Stimulated activated CD4-positive, alpha-beta T cell treated with anti-CD3 and anti-CD28 coated beads, TNF-alpha, amount 100 ng/mL, for 24 hours (primary cell): Measurements from ENCODE around the gene U2AF1L4.
A peak's percentile ranks its signal among the peaks of the same experiment; 100 is the strongest.
"Not testable (repeated sequence)": the region's sequence is repeated elsewhere in the genome, so short reads cannot be mapped to it uniquely, and the experiment has no call there.

Experiments used
- DNase-seq, 3 experiments: peaks; one replicate each; pipeline ENCODE4 v3.0.0-alpha.2; 2020; ENCODE audit warnings: low read depth in 3 of 3

The U2AF1L4 gene

DNA sequence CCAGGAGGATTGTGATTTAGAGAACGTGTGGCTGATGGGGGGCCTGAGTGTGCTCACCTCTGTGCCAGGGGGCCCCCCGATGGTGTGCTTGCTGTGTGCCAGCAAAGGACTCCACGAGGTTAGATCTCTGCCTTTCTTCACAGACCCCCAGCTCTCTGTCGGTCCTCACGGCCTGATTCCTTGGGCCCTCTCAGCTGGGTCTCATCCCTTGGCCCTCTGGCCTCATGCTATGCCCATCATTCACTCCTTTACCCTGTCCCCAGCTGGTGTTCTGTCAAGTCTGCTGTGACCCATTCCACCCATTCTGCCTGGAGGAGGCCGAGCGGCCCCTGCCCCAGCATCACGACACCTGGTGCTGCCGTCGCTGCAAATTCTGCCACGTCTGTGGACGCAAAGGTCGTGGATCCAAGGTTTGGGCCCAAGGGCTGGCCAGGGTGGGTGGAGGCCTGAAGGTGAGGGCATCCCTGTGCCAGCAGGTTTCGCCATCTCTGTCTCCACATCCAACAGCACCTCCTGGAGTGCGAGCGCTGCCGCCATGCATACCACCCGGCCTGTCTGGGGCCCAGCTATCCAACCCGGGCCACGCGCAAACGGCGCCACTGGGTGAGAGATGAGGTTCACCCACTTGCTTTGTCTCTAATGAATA lies 19.9 kb downstream of the U2AF1L4 start:
- DNase-seq = no peak

- DNase-seq = no peak
Observed at GRCh38 chr19:35724560-35724959, 20.7 kb downstream of the U2AF1L4 start.

- not testable (repeated sequence) for DNase-seq
Observed at GRCh38 chr19:35724132-35724531, 21.1 kb downstream of the U2AF1L4 start.

GRCh38 chr19:35723671-35724070 lies 21.5 kb downstream of the U2AF1L4 start:
- DNase-seq = no peak

- no peak for DNase-seq
Observed at GRCh38 chr19:35722897-35723296, 22.3 kb downstream of the U2AF1L4 start.

- no peak for DNase-seq
Observed at GRCh38 chr19:35722461-35722860, 22.8 kb downstream of the U2AF1L4 start.

DNA sequence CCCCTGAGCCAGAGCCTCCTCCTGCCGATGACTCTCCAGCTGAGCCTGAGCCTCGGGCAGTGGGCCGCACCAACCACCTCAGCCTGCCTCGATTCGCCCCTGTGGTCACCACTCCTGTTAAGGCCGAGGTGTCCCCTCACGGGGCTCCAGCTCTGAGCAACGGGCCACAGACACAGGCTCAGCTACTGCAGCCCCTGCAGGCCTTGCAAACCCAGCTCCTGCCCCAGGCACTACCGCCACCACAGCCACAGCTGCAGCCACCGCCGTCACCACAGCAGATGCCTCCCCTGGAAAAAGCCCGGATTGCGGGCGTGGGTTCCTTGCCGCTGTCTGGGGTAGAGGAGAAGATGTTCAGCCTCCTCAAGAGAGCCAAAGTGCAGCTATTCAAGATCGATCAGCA lies 23.8 kb downstream of the U2AF1L4 start:
- DNase-seq = no peak

DNA sequence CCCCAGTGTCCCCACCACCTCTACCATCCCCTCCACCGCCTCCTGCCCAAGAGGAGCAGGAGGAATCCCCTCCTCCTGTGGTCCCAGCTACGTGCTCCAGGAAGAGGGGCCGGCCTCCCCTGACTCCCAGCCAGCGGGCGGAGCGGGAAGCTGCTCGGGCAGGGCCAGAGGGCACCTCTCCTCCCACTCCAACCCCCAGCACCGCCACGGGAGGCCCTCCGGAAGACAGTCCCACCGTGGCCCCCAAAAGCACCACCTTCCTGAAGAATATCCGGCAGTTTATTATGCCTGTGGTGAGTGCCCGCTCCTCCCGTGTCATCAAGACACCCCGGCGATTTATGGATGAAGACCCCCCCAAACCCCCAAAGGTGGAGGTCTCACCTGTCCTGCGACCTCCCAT lies 24.6 kb downstream of the U2AF1L4 start:
- DNase-seq = no peak

DNA sequence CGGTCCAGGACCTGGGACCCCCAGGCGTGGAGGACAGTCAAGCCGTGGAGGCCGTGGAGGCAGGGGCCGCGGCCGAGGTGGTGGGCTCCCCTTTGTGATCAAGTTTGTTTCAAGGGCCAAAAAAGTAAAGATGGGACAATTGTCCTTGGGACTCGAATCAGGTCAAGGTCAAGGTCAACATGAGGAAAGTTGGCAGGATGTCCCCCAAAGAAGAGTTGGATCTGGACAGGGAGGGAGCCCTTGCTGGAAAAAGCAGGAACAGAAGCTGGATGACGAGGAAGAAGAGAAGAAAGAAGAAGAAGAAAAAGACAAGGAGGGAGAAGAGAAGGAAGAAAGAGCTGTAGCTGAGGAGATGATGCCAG lies 25.1 kb downstream of the U2AF1L4 start:
- no peak for DNase-seq

DNA sequence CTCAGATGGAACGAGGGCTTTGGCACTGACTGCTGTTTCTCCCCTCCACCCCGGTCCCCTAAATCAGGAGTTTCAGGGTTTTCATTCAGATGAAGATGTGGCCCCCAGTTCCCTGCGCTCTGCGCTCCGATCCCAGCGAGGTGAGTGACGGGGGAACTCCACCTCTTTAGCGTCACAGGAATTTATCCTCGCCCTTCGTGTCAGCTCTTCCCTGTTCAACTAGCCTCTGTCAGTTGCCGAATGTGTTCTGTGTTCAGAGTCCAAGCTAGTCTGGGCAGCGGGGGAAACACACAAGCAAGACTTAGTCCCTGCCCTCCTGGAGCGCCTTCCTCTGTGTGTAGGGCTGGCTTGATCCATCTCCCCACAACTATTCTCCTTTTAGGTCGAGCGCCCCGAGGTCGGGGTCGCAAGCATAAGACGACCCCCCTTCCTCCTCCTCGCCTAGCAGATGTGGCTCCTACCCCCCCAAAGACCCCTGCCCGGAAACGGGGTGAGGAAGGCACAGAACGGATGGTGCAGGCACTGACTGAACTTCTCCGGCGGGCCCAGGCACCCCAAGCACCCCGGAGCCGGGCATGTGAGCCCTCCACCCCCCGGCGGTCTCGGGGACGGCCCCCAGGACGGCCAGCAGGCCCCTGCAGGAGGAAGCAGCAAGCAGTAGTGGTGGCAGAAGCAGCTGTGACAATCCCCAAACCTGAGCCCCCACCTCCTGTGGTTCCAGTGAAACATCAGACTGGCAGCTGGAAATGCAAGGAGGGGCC lies 25.6 kb downstream of the U2AF1L4 start:
- DNase-seq = no peak

GRCh38 chr19:35718345-35719041 lies 26.7 kb downstream of the U2AF1L4 start:
- peak in 1 of 3 experiments; percentile 66 for DNase-seq

DNA sequence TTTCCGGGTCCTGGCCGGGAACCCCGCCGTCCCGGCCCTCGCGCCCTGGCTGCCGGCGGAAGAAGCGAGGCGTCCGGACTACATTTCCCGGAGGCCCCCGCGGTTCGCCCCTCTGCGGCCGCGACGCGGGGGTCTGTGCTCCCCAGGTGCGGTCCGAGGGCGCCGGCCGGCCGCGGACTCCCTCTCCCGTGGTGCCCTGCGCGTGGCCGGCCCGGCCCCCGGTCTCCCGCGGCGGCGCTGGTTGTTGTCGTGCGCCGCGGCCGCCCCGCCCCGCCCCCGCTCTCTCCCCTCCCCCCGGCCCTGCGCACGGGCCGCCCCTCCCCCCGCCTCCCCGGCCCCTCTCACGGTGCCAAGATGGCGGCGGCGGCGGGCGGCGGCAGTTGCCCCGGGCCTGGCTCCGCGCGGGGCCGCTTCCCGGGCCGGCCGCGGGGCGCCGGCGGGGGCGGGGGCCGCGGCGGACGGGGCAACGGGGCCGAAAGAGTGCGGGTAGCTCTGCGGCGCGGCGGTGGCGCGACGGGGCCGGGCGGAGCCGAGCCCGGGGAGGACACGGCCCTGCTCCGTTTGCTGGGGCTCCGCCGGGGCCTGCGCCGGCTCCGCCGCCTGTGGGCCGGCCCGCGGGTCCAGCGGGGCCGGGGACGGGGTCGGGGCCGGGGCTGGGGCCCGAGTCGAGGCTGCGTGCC lies 27.4 kb downstream of the U2AF1L4 start, which contains the start of gene KMT2B:
Gene KMT2B, plus strand, starts transcription at position 339 of the 680 bp plus-strand sequence. Its CDS starts 16 bp downstream, at position 355.
- no peak for DNase-seq

DNA sequence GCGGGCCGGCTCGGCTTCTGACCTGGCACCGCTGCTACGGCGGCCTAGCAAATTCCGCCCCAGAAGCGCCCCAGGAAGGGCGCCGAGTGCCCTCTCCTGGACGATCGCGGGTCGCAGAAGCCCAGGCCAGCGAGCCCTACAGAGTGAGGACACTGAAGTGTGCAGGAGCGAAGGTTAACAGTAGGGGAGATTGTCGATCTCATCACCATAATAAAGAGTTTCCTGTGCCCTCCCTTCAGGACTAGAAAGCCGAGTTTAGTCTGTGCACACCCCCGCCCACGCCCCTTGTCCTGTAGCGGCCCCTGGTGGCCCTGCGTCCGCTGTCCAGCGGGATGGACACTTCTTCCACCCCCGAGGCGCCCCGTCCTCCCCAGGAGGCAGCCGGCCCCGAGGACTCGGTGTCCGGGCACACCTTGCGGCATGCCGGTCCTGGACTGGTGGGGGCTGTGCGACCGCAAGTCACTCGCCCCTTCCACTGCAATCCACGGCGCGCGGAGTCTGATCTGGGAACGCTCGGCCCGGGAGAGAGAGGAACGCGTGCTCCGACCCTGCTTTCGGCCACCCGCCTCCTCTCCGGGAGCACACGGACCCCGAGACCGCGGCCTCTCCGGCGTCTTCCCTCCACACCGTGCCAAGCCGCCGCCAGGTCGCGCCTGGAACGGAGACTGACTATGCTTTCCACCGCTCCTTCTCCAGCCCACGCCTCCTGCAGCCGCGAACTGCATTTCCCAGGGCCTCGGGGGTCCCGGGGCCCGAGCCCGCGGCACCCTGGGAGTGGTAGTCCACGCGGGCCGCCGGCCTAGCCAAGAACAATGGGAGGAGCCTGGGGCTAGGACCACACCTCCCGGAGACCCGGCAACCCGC lies 28.2 kb downstream of the U2AF1L4 start:
- peak; percentile 92 to 96 (median 94) for DNase-seq

- DNase-seq = peak in 1 of 3 experiments; percentile 26
Observed at GRCh38 chr19:35715981-35716800, 29.0 kb downstream of the U2AF1L4 start.

GRCh38 chr19:35715355-35715809 lies 29.8 kb downstream of the U2AF1L4 start:
- DNase-seq = no peak

DNA sequence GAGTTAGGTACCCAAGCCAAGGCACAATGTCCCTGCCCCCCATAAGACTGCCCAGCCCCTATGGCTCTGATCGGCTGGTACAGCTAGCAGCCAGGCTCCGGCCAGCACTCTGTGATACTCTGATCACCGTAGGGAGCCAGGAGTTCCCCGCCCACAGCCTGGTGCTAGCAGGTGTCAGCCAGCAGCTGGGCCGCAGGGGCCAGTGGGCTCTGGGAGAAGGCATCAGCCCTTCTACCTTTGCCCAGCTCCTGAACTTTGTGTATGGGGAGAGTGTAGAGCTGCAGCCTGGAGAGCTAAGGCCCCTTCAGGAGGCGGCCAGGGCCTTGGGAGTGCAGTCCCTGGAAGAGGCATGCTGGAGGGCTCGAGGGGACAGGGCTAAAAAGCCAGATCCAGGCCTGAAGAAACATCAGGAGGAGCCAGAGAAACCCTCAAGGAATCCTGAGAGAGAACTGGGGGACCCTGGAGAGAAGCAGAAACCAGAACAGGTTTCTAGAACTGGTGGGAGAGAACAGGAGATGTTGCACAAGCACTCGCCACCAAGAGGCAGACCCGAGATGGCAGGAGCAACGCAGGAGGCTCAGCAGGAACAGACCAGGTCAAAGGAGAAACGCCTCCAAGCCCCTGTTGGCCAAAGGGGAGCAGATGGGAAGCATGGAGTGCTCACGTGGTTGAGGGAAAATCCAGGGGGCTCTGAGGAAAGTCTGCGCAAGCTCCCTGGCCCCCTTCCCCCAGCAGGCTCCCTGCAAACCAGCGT lies 30.4 kb downstream of the U2AF1L4 start:
- DNase-seq = no peak

- DNase-seq = no peak
Observed at GRCh38 chr19:35713904-35714495, 31.2 kb downstream of the U2AF1L4 start.

DNA sequence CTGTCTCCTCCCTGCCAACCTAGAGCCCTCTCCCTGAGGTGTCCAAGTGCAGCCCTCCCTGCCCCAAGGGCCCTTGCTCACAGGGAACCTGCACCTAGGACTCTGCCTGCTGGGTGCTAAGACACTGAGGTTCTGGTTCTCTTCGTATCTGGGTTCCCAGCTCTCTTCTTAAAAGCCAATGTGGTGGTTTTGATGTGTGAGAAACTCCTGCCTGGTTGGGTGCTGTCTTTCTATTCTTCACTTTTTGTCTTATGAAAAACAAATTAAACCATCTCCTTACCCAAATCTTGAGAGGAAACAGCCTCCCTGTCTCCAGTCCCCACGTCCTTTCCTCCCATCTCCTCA lies 31.7 kb downstream of the U2AF1L4 start:
- no peak for DNase-seq
